Cerebellar nuclear complex (tissue), 1 donor: ENCODE measurements around the gene CNPY3.
"Not testable (repeated sequence)": the region's sequence is repeated elsewhere in the genome, so short reads cannot be mapped to it uniquely, and the experiment has no call there.

ENCODE experiments used
- DNase-seq, 2 experiments: peaks; one replicate each; lab custom pipeline; 2025; lab: John Stamatoyannopoulos, UW

CNPY3 gene

DNA sequence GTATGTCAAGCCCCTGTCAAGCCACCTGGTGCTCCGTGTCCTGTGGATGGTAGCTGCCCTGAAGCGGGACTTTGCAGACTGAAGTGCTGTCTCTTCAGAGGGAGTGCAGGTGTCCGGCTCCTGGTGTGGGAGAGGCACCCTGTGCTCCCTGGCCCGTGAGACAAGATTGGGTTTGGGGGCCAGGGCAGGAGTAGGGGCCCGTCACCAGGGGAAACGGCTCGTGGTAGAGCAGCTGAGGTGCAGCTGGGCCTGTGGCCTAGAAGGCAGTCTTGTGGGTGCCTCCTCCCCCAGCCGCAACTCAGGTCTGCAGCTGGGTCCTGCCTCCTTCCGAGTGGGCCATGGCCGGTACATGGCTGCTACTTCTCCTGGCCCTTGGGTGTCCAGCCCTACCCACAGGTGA, 13.5 kb upstream of the CNPY3 start, which contains the start of gene PTCRA:
TSS of gene PTCRA (plus strand) at position 322 of the 400 bp plus-strand sequence. CDS start at position 339, 17 bp downstream.
- DNase-seq: no peak

DNA sequence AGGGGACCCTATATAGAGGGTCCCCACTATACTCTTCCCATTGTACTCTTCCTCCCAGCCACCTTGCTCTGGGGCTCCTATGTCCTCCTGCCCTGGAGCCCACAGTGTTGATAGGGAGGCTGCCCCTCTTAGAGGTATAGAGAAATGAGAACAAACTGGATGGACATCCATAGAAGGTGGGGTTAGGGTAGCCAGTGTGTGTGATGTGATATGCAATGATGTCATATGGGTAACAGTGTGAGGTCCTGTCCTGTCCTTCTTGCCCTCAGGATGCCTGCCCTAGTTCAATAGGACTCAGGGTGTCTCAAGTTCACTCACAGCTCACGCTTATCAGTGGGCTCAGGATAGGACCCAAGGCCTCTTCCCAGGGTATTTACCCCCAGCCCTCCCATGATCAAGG, 13.0 kb upstream of the CNPY3 start:
- DNase-seq: no peak

DNA sequence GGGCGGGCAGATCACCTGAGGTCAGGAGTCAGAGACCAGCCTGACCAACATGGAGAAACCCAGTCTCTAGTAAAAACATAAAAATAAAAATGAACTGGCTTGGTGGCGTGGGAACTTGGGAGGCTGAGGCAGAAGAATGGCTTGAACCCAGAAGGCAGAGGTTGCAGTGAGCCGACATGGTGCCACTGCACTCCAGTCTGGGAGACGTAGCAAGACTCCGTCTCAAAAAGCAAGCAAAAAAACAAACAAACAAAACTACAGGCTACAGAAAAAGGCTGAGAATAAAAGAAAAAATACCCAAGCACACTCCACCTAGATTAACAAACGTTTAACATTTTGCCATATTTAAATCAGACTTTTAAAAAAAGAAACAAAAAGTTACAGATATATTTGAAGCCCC, 7.5 kb upstream of the CNPY3 start:
- no peak for DNase-seq

DNA sequence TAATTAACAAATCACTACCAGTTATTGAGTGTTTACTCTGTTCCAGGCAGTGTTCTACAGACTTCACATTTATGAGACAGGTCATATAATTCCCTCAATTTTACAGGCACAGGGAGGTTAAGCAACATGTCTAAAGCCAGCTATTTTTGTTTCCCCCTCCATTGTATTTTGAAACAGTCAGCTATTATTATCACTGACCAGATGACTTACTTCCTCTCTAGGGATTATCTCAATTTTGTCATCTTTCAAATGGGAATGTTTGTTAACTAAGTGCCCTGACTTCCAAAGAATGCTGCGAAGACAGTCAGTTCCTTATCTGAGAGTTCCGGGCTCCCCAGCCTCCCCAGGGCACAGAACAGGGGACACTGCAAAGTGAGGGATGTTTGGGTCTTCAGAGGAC, 5.6 kb upstream of the CNPY3 start:
- DNase-seq: no peak

DNA sequence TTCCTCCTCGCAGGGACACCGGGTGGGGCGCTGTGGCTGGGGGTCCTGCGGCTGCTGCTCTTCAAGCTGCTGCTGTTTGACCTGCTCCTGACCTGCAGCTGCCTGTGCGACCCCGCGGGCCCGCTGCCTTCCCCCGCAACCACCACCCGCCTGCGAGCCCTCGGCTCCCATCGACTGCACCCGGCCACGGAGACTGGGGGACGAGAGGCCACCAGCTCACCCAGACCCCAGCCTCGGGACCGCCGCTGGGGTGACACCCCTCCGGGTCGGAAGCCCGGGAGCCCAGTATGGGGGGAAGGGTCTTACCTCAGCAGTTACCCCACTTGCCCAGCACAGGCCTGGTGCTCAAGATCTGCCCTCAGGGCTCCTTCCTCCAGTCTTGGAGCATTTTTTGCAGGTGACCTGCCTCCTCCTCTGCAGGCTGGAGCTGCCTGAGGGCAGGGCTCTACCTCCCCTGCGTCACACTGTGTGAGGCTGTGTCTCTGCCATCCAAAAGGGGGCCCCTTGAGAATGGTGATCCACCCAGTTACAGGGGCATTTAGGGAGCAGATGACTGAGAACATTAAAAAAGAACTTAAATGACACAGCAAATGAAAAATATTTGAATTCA, 3.9 kb upstream of the CNPY3 start:
- no peak for DNase-seq

DNA sequence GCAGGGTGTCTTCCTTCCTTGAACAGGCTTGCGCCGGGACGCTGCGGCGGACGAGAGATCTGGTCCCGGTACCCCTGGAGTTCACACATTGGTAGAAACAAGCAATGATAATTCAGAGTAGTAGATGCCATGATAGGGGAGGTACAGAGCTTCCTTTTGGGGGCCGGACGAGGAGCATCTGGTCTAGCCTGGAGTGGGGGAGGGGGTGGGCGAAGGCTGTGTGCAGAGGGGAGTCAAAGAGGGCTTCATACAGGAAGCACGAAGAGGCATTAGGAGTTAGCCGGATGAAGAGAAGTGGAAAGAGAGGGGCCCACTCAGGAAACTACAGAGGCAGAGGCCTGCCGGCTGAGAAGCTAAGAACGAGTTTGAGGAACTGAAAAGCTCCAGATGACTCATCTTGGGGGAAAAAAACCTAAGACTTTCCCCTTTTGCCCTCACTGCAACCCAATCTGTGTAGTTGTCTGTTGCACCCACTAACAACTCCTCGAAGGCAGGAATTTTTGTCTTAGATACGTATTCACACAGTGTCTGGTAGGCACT, 611 bp downstream of the CNPY3 start:
- DNase-seq: no peak

DNA sequence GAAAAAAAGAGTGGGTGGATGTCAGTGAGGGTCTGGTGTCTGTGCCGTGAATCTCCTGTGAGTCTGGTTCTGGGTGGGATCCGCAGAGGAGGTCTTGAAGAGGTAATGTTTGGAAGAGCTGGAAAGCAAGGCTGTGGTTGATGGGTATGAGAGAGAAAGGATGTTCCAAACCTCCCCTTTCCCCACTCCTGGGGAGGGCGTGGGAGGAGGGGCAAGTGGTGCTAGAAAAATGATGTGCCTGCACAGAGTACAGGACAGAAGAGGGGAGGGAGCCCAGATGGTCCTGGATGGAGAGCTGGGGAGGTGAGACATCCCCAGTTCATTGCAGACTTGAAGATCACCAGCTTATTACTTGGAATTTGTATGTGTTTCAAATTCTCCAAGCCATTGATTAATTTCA, 3.1 kb downstream of the CNPY3 start:
- DNase-seq: no peak

DNA sequence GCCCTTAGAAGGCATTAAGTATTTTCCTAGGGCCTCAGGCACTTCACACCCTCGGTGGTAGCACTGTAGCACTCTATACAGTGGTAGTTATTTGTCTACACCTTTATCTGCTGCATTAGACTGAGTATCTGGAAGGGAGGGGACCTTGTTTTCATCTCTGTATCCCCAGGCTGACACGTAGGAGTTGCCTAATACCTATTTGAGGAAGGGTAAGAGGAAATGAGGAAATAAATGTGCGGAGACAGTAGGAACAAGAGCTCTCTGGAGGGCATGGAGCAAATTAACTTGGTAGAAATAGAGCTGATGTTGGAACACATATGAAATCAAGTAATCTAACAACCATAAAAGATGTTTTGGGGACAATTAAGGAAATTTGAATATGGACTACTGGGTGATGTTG, 3.9 kb downstream of the CNPY3 start:
- DNase-seq: no peak

DNA sequence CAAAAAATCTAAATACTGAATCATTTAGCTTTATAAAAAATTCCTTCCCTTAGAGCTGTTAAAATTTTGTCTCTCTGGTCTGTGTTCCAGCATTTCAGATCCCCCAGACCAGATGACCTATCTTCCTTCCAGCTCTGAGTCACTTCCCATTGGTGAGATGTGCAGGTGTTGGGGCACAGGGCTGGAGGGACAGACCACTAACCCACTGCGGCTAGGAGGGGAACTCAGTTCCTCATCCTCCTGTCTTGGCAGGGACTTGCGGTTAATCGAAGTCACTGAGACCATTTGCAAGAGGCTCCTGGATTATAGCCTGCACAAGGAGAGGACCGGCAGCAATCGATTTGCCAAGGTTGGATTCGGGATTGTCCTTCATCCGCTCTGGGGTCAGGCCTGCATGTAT, 6.0 kb downstream of the CNPY3 start:
- no peak for DNase-seq

DNA sequence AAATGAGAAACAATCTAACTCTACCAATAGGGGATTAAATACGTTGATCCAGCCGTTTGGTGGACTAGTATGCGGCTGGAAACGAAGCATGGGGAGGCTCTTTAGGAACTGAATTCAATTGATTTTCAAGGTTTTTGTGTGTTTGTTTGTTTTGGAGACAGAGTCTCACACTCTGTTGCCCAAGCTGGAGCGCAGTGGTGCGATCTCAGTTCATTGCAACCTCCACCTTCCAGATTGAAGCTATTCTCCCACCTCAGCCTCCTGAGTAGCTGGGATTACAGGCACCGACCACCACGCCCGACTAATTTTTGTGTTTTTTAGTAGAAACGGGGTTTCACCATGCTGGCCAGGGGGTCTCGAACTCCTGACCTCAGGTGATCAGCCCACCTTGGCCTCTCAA, 7.1 kb downstream of the CNPY3 start:
- DNase-seq: no peak

GRCh38 chr6:42937548-42938427, 8.5 kb downstream of the CNPY3 start:
- no peak for DNase-seq

GRCh38 chr6:42938428-42938796, 9.1 kb downstream of the CNPY3 start:
- no peak for DNase-seq

DNA sequence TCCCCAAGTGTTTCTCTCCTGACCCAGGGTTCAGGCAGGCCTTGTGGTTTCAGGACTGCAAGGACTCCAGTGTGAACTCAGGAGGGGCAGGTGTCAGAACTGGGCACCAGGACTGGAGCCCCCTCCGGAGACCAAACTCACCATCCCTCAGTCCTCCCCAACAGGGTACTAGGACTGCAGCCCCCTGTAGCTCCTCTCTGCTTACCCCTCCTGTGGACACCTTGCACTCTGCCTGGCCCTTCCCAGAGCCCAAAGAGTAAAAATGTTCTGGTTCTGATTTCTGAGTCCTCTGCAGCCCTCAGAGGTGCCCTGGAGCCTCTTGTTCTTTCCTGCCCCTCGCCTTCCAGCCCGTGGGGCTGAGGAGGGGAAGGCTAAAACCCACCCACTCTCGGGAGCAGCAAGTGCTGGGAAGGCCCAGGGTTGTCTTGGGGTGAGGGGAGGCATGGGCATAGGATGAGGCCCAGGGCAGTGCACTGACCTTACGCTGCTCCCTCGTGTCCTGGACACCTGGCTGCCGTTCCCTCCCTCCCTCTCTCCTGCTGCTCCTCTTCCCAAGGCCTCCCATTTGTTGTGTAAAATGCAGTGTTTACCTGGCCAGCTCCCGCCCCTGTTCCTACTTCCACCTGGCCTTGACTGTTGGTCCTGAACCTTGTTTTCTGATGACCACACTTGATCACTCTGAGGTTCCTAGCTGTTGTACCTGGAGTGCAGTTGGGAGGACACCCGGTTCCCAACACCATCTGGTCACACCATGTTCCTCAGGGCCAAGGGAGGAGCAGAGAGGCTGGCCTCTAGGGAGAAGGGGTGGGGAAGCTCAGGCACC, 9.9 kb downstream of the CNPY3 start:
- DNase-seq: no peak

GRCh38 chr6:42939810-42940167, 10.5 kb downstream of the CNPY3 start:
- DNase-seq: no peak

DNA sequence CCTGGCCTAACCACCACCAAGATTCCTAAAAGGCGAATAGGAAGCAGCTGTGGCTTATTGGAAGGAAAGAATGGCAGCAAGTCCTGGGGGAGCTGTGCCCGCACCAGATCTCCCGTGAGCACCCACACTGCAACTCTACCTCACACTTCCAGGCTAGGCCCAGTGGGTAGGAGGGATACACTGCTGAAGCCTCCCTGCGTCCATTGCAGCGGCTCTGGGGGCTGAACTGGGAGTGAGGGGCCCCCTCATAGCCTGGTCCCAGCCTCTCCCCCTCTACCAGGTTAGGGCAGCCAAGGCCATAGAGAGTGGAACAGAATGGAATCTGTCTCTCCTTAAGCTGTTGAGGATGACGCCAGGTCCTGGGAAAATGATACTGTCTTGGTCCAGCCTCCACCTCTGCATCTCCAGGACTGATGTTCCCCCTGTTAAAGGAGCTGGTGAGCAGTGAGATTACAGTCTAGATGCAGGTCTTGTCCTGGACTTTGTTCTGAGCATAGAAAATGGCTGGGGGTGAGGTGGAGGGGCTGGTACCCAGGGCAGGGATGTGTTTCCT, 11.3 kb downstream of the CNPY3 start:
- DNase-seq: no peak

- not testable (repeated sequence) for DNase-seq
Measured at GRCh38 chr6:42941356-42941755, 12.1 kb downstream of the CNPY3 start.

DNA sequence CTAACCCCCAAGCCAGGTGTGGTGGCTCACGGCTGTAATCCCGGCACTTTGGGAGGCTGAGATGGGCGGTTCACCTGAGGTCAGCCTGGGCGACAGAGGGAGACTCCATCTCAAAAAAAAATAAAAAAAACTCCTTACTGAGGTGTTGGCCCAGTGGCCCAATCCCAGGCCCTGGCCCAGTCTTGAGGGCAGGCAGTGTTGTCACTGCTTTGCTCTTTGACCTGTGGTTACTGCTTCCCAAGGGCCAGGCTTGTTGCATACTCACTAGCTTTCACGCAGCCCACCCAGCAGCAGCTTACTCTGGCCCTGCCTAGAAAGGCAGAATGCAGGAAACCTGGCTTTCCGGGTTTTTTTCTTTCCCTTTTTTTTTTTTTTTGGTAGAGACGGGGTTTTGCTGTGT, 13.2 kb downstream of the CNPY3 start:
- no peak for DNase-seq

DNA sequence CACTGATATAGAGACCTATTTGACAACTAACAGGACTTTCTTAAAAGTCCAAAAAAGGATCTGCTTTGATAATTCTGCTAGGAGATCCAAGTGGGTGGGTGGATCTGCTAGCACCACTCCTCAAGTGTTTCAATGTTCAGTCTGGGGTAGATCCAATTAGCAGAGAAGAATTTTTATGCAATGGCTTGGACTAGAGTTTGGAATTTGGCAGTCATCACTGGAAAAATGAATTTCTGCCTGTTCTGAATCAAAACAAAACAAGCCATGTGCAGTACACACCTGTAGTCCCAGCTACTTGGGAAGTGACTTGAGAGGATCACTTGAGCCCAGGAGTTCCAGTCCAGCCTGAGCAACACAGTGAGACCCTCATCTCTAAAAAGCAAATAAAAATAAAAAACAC, 18.7 kb downstream of the CNPY3 start:
- no peak for DNase-seq

DNA sequence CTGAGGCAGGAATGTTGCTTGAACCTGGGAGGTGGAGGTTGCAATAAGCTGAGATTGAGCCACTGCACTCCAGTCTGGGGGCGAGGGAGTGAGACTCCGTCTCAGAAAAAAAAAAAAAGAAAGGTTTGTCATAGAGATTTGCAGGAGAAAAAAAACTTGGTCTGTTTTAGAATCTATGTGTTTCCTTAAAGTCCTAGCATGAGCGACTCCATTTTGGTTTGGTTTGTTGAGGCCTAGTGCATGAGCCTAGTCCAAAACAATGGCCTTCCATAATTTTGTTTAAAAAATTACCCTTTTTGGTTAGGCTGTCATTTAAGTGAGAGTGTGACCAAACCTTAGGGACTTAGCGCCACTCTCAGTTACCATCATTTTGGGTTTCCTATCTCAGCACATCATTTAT, 23.1 kb downstream of the CNPY3 start:
- no peak for DNase-seq

- not testable (repeated sequence) for DNase-seq
Measured at GRCh38 chr6:42954405-42954804, 25.1 kb downstream of the CNPY3 start.

DNA sequence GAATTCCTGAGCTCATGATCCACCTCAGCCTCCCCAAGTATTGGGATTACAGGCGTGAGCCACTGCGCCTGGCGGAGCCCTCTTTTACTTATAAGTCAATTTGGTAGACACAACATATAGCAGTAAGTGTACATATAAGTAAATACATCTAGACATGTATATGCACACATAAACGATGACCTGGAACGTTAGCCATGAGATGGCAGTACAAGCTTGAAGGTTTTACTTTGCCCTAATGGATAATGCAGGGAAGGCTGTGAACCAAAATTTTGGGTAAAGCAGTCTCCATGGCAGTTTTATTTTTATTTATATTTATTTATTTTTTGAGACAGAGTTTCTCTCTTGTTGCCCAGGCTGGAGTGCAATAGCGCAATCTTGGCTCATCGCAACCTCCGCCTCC, 28.8 kb downstream of the CNPY3 start:
- no peak for DNase-seq

DNA sequence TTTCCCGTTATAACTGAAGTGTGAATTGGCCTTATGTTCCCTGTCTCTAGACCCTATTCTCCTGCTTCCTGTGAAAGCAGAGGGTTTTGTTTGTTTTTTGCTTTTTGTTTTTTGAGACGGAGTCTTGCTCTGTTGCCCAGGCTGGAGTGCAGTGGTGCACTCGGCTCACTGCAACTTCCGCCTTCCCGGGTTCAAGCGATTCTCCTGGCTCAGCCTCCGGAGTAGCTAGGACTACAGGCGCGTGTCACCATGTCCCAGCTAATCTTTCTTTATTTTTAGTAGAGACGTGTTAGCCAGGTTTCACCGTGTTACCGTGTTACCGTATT, 30.6 kb downstream of the CNPY3 start:
- no peak for DNase-seq
